Kidney (tissue), 14 donors: ENCODE results near the gene BHMT2. TPM values are rescaled to one million over a fixed set of nuclear protein-coding genes. Genes with fewer than 3 reads are reported as not detected.
A peak's percentile ranks its signal among the peaks of the same experiment; 100 is the strongest.

Experiments
- DNase-seq, 5 donors: peaks; one replicate each; pipeline ENCODE4 v3.0.0-alpha.2; 2013 to 2020
- FAIRE-seq: peaks from 2 replicates; lab custom pipeline; 2012; peaks lifted over from hg19 to GRCh38; lab: Jason Lieb, UNC
- H3K27ac ChIP-seq, 2 donors: one replicate each; pipeline ENCODE4 v1.7.0; 2013; ENCODE audit warnings: low read depth in 2 of 2, low read length in 2 of 2, inconsistent platforms in 1 of 2
- H3K27me3 ChIP-seq: one replicate; pipeline ENCODE4 v1.7.1; 2013; ENCODE audit warnings: low read length, inconsistent platforms; ENCODE audit not compliant: control insufficient read depth, insufficient read depth
- H3K36me3 ChIP-seq, 3 donors: one replicate each; pipeline versions ENCODE4 v1.7.0 to v1.7.1; 2013; ENCODE audit warnings: low read length in 3 of 3, control low read depth in 1 of 3, inconsistent platforms in 1 of 3; ENCODE audit not compliant: insufficient read depth in 3 of 3, control insufficient read depth in 2 of 3
- H3K4me1 ChIP-seq, 3 donors: one replicate each; pipeline versions ENCODE4 v1.7.0 to v1.7.1; 2013; ENCODE audit warnings: low read length in 3 of 3, inconsistent platforms in 1 of 3, low read depth in 1 of 3; ENCODE audit not compliant: control insufficient read depth in 2 of 3, insufficient read depth in 2 of 3
- H3K4me3 ChIP-seq, 3 donors: one replicate each; pipeline versions ENCODE4 v1.7.0 to v1.8.1; 2013; ENCODE audit warnings: low read length in 3 of 3, control low read depth in 1 of 3, inconsistent platforms in 1 of 3
- H3K9ac ChIP-seq, 3 donors: one replicate each; pipeline versions ENCODE4 v1.7.0 to v1.7.1; 2013; ENCODE audit warnings: low read length in 3 of 3, control low read depth in 1 of 3, inconsistent platforms in 1 of 3
- H3K9me3 ChIP-seq, 3 donors: one replicate each; pipeline versions ENCODE4 v1.7.0 to v1.7.1; 2013; ENCODE audit warnings: low read length in 3 of 3, control low read depth in 1 of 3, inconsistent platforms in 1 of 3; ENCODE audit not compliant: control insufficient read depth in 2 of 3, insufficient read depth in 1 of 3
- CTCF ChIP-seq: IDR thresholded peaks from 3 replicates; pipeline ENCODE4 v1.5.1; 2012; ENCODE audit warnings: mild to moderate bottlenecking, moderate library complexity, borderline replicate concordance; ENCODE audit not compliant: insufficient read depth; ENCODE audit errors: extremely low read depth
- intact Hi-C: fragments of 100-400 bp; cut with DNase I; formaldehyde crosslinking; loops from one replicate; pipeline ENCODE4 v1.11.1; 2022
- polyA plus RNA-seq: library from polyadenylated mRNA; stranded (reverse); fragments of 350-450 nt; fragmentation: Illumina TruSeq; extraction: RNeasy Lipid Tissue Mini Kit (QIAGEN cat#74804); gene quantifications from one replicate; pipeline ENCODE4 v1.2.3, GENCODE V29; 2014; ENCODE audit warnings: low read depth, low replicate concordance; ENCODE audit not compliant: insufficient read depth
- total RNA-seq: library from RNA; stranded (reverse); fragmentation: NEBNext Ultra II Directional; extraction: Animal tissue kit (Norgen Biotek cat#: 25700); gene quantifications from one replicate; pipeline ENCODE4 v1.2.1, GENCODE V29; 2021
- donor health status: control.
- donor health status: control.
- donor health status: control.
- donor health status: control.
- donor health status: control.
- donor health status: DM: yes; HTN: yes; CAD: no.
- donor health status: Normal renal cell carcinoma (clear cell type).

Gene BHMT2
- total and polyA plus RNA-seq, 2 donors from 2014 or later: 54.8 to 230 TPM

GRCh38 chr5:79075646-79076426 lies 6.3 kb downstream of the BHMT2 start:
- Histone ChIP-seq H3K9ac (no peak overlapping the region), H3K36me3 (peaks cover 0 to 2% (median 0%) of the 10 kb centered on the region in 3 donors), H3K4me1 (peaks cover 0 to 27% (median 10%) of the 10 kb centered on the region in 3 donors), H3K9me3 (peaks cover 0 to 4% (median 0%) of the 10 kb centered on the region in 3 donors), H3K4me3 (no peak overlapping the region), H3K27me3 (no peaks in the 10 kb centered on the region), H3K27ac (peak overlapping the region in 1 of 2 donors; percentile 52)
- FAIRE-seq (no peak), DNase-seq (no peak)
- intact Hi-C loops: no loop called here
- no peak for TF ChIP-seq CTCF

- Histone ChIP-seq H3K27ac (peak overlapping the region in 1 of 2 donors; percentile 52), H3K27me3 (no peaks in the 10 kb centered on the region), H3K9me3 (peaks cover 0 to 4% (median 0%) of the 10 kb centered on the region in 3 donors), H3K4me3 (peak overlapping the region in 1 of 3 donors; percentile 29), H3K4me1 (peaks cover 0 to 27% (median 10%) of the 10 kb centered on the region in 3 donors), H3K9ac (peak overlapping the region in 1 of 3 donors; percentile 13), H3K36me3 (peaks cover 0 to 7% (median 0%) of the 10 kb centered on the region in 3 donors)
- intact Hi-C loops: no loop called here
- TF ChIP-seq CTCF: no peak
- DNase-seq (no peak), FAIRE-seq (no peak)
Observed at GRCh38 chr5:79076819-79077218, 7.3 kb downstream of the BHMT2 start.

- no peaks in the 10 kb centered on the region for H3K27me3 ChIP-seq
- peaks cover 0 to 4% (median 0%) of the 10 kb centered on the region in 3 donors for H3K9me3 ChIP-seq
- no peak for FAIRE-seq
- peak in 2 of 5 donors; percentile 35 to 54 for DNase-seq
- H3K9ac ChIP-seq: no peak overlapping the region
- TF ChIP-seq CTCF: no peak
- intact Hi-C loops: no loop called here
- peaks cover 0 to 11% (median 1%) of the 10 kb centered on the region in 3 donors for H3K36me3 ChIP-seq
- H3K4me1 ChIP-seq: peaks cover 0 to 23% (median 10%) of the 10 kb centered on the region in 3 donors
- H3K27ac ChIP-seq: no peak overlapping the region
- no peak overlapping the region for H3K4me3 ChIP-seq
Observed at GRCh38 chr5:79077680-79078365, 8.3 kb downstream of the BHMT2 start.
